ENCODE measurements around the gene MAML3. TPM values are rescaled to one million over a fixed set of nuclear protein-coding genes. Genes with fewer than 3 reads are reported as not detected.

MAML3 gene
- total RNA-seq, 2 donors from 2014 or later: 9.3 to 10.1 TPM

- no peak for TF ChIP-seq CTCF (IDR thresholded peaks at IDR 0.05)
- Histone ChIP-seq H3K4me1 (no peaks in the 10 kb centered on the region), H3K9me3 (no peaks in the 10 kb centered on the region), H3K9ac (ENCODE audit: low read depth in 2 of 2, low read length in 2 of 2) (no peak overlapping the region), H3K36me3 (no peaks in the 10 kb centered on the region), H3K27ac (no peak overlapping the region), H3K27me3 (no peaks in the 10 kb centered on the region), H3K4me3 (no peak overlapping the region)
- intact Hi-C loops (cut with DNase I): no loop called here
- DNase-seq: no peak
These were observed 260.2 kb downstream of the MAML3 start for GRCh38 chr4:139893801-139894200.

- Histone ChIP-seq H3K9ac (ENCODE audit: low read depth in 2 of 2, low read length in 2 of 2) (no peak overlapping the region), H3K27me3 (no peaks in the 10 kb centered on the region), H3K9me3 (no peaks in the 10 kb centered on the region), H3K27ac (no peak overlapping the region), H3K4me3 (no peak overlapping the region), H3K4me1 (no peaks in the 10 kb centered on the region), H3K36me3 (no peaks in the 10 kb centered on the region)
- intact Hi-C loops (cut with DNase I): no loop called here
- no peak for TF ChIP-seq CTCF (IDR thresholded peaks at IDR 0.05)
- no peak for DNase-seq
These were observed 260.8 kb downstream of the MAML3 start for GRCh38 chr4:139892973-139893736.

GRCh38 chr4:139890816-139891215 is 263.2 kb downstream of the MAML3 start:
- no peak for TF ChIP-seq CTCF (IDR thresholded peaks at IDR 0.05)
- no peaks in the 10 kb centered on the region for H3K4me1 ChIP-seq
- intact Hi-C loops (cut with DNase I): no loop called here

GRCh38 chr4:139889901-139890300 is 264.1 kb downstream of the MAML3 start:
- no peaks in the 10 kb centered on the region for H3K9me3 ChIP-seq
- intact Hi-C loops (cut with DNase I): no loop called here
- DNase-seq: no peak
- H3K27ac ChIP-seq: no peak overlapping the region
- no peak for TF ChIP-seq CTCF (IDR thresholded peaks at IDR 0.05)
- no peaks in the 10 kb centered on the region for H3K27me3 ChIP-seq
- no peak overlapping the region for H3K9ac ChIP-seq (ENCODE audit: low read depth in 2 of 2, low read length in 2 of 2)
- H3K36me3 ChIP-seq: no peaks in the 10 kb centered on the region
- no peak overlapping the region for H3K4me3 ChIP-seq
- no peaks in the 10 kb centered on the region for H3K4me1 ChIP-seq

More at GRCh38 chr4:139890816-139891215, 263.2 kb downstream of the MAML3 start:
- Histone ChIP-seq H3K9me3 (no peaks in the 10 kb centered on the region), H3K27ac (no peak overlapping the region), H3K4me3 (no peak overlapping the region), H3K36me3 (no peaks in the 10 kb centered on the region), H3K27me3 (no peaks in the 10 kb centered on the region), H3K9ac (ENCODE audit: low read depth in 2 of 2, low read length in 2 of 2) (no peak overlapping the region)
- DNase-seq: no peak

- H3K4me3 ChIP-seq: no peak overlapping the region
- no peak for DNase-seq
- TF ChIP-seq CTCF (IDR thresholded peaks at IDR 0.05): no peak
- no peaks in the 10 kb centered on the region for H3K36me3 ChIP-seq
- intact Hi-C loops (cut with DNase I): no loop called here
- no peaks in the 10 kb centered on the region for H3K27me3 ChIP-seq
- H3K27ac ChIP-seq: no peak overlapping the region
- no peak overlapping the region for H3K9ac ChIP-seq (ENCODE audit: low read depth in 2 of 2, low read length in 2 of 2)
- H3K9me3 ChIP-seq: no peaks in the 10 kb centered on the region
- H3K4me1 ChIP-seq: no peaks in the 10 kb centered on the region
These were observed 264.7 kb downstream of the MAML3 start for GRCh38 chr4:139889264-139889663.
